Prostate gland (tissue), 2 donors: ENCODE measurements around the gene DSCAM.

Source experiments
- CTCF ChIP-seq, 4 experiments: fragments of 200-600 bp in 2 of 4; fragments of 450-650 bp in 2 of 4; sonication (generic) in 2 of 4; IDR thresholded peaks; 1 replicate in 3 of 4; 2 replicates in 1 of 4; pipeline ENCODE4 v1.5.1; 2016 to 2019; ENCODE audit warnings: antibody characterized with exemption in 4 of 4, mild to moderate bottlenecking in 2 of 4, moderate library complexity in 2 of 4
- POLR2A ChIP-seq: fragments of 450-650 bp; IDR thresholded peaks from one replicate; pipeline ENCODE4 v1.6.1; 2016; ENCODE audit warnings: antibody characterized with exemption, mild to moderate bottlenecking
- POLR2AphosphoS5 ChIP-seq: sonication (generic); formaldehyde crosslinking; IDR thresholded peaks from one replicate; pipeline ENCODE4 v1.6.1; 2017; ENCODE audit warnings: antibody characterized with exemption

GRCh38 chr21:40871099-40871498 lies 24.1 kb upstream of the DSCAM start:
- no peak for TF ChIP-seq CTCF (IDR thresholded peaks at IDR 0.05)
- no peak for TF ChIP-seq POLR2AphosphoS5
- no peak for TF ChIP-seq POLR2A
